ENCODE data around the gene NTRK3. TPM values are rescaled to one million over a fixed set of nuclear protein-coding genes. Genes with fewer than 3 reads are reported as not detected.

NTRK3 gene
- total RNA-seq, 1 experiment from 2014 or later: not detected

- no peaks in the 10 kb centered on the region for H3K9me2 ChIP-seq (ENCODE audit: insufficient read depth)
- H3K4me1 ChIP-seq (replicated peaks; ENCODE audit: insufficient read depth): no peaks in the 10 kb centered on the region
- no peak for DNase-seq
- TF ChIP-seq EZH2 (IDR thresholded peaks at IDR 0.05; ENCODE audit: low read depth) (no peak), CTCF (conservative IDR thresholded peaks at IDR 0.05) (no peak)
- no peak overlapping the region for H3K4me2 ChIP-seq
- H4K20me1 ChIP-seq (ENCODE audit: insufficient read depth): no peaks in the 10 kb centered on the region
- no peak overlapping the region for H3K4me3 ChIP-seq
- H3K36me3 ChIP-seq (ENCODE audit: low read depth): no peaks in the 10 kb centered on the region
- no peaks in the 10 kb centered on the region for H3F3A ChIP-seq (ENCODE audit: insufficient read depth, low read depth)
- no peaks in the 10 kb centered on the region for H3K27me3 ChIP-seq (ENCODE audit: insufficient read depth, low read depth)
- CTCF ChIA-PET: no interaction called here
- no peak overlapping the region for H3K27ac ChIP-seq
- H3K79me2 ChIP-seq (ENCODE audit: low read depth): no peaks in the 10 kb centered on the region
- no peaks in the 10 kb centered on the region for H3K9me3 ChIP-seq (ENCODE audit: insufficient read depth, low read depth)
- POLR2A ChIA-PET (ENCODE audit: unreplicated experiment): no interaction called here
- no peak overlapping the region for H2AFZ ChIP-seq
- BruUV-seq (replicated peaks): no TSS peak
- intact Hi-C loops (cut with micrococcal nuclease; ENCODE audit: unreplicated experiment): no loop called here
Measured at GRCh38 chr15:88108991-88109390, 147.5 kb downstream of the NTRK3 start.

GRCh38 chr15:88108477-88108876, 148.1 kb downstream of the NTRK3 start:
- H3K27ac ChIP-seq: no peak overlapping the region
- H4K20me1 ChIP-seq (ENCODE audit: insufficient read depth): no peaks in the 10 kb centered on the region
- POLR2A ChIA-PET (ENCODE audit: unreplicated experiment): no interaction called here
- H3F3A ChIP-seq (ENCODE audit: insufficient read depth, low read depth): no peaks in the 10 kb centered on the region
- no peaks in the 10 kb centered on the region for H3K9me2 ChIP-seq (ENCODE audit: insufficient read depth)
- no peak for DNase-seq
- intact Hi-C loops (cut with micrococcal nuclease; ENCODE audit: unreplicated experiment): no loop called here
- H2AFZ ChIP-seq: no peak overlapping the region
- no peaks in the 10 kb centered on the region for H3K4me1 ChIP-seq (replicated peaks; ENCODE audit: insufficient read depth)
- no TSS peak for BruUV-seq (replicated peaks)
- CTCF ChIA-PET: no interaction called here
- TF ChIP-seq EZH2 (IDR thresholded peaks at IDR 0.05; ENCODE audit: low read depth): no peak
- TF ChIP-seq CTCF (conservative IDR thresholded peaks at IDR 0.05): no peak
- H3K4me3 ChIP-seq: no peak overlapping the region
- no peaks in the 10 kb centered on the region for H3K79me2 ChIP-seq (ENCODE audit: low read depth)
- no peaks in the 10 kb centered on the region for H3K9me3 ChIP-seq (ENCODE audit: insufficient read depth, low read depth)
- no peaks in the 10 kb centered on the region for H3K36me3 ChIP-seq (ENCODE audit: low read depth)
- H3K27me3 ChIP-seq (ENCODE audit: insufficient read depth, low read depth): no peaks in the 10 kb centered on the region
- H3K4me2 ChIP-seq: no peak overlapping the region

GRCh38 chr15:88106074-88106473, 150.5 kb downstream of the NTRK3 start:
- Histone ChIP-seq H3K36me3 (ENCODE audit: low read depth) (no peaks in the 10 kb centered on the region), H2AFZ (no peak overlapping the region), H3K79me2 (ENCODE audit: low read depth) (no peaks in the 10 kb centered on the region), H3K27ac (no peak overlapping the region), H3K27me3 (ENCODE audit: insufficient read depth, low read depth) (no peaks in the 10 kb centered on the region), H4K20me1 (ENCODE audit: insufficient read depth) (no peaks in the 10 kb centered on the region), H3K4me2 (no peak overlapping the region), H3K4me3 (no peak overlapping the region), H3K4me1 (replicated peaks; ENCODE audit: insufficient read depth) (no peaks in the 10 kb centered on the region), H3F3A (ENCODE audit: insufficient read depth, low read depth) (no peaks in the 10 kb centered on the region), H3K9me3 (ENCODE audit: insufficient read depth, low read depth) (no peaks in the 10 kb centered on the region), H3K9me2 (ENCODE audit: insufficient read depth) (no peaks in the 10 kb centered on the region)
- DNase-seq: no peak
- intact Hi-C loops (cut with micrococcal nuclease; ENCODE audit: unreplicated experiment): no loop called here
- TF ChIP-seq CTCF (conservative IDR thresholded peaks at IDR 0.05) (no peak), EZH2 (IDR thresholded peaks at IDR 0.05; ENCODE audit: low read depth) (no peak)
- BruUV-seq (replicated peaks): no TSS peak
- ChIA-PET CTCF (no interaction called here), POLR2A (ENCODE audit: unreplicated experiment) (no interaction called here)

Data from PC-9 (cell line).